Inferior parietal cortex (tissue), 1 donor: ENCODE results near the gene MYO1E.
"Not testable (repeated sequence)": the region's sequence is repeated elsewhere in the genome, so short reads cannot be mapped to it uniquely, and the experiment has no call there.

Source experiments
- DNase-seq: peaks from one replicate; pipeline ENCODE4 v3.0.0-alpha.2; 2016; ENCODE audit errors: extremely low spot score

The MYO1E gene

GRCh38 chr15:59387196-59387878 is 14.7 kb upstream of the MYO1E start:
- DNase-seq, result not testable (repeated sequence)

- DNase-seq, result no peak
Measured at GRCh38 chr15:59385171-59385570, 12.5 kb upstream of the MYO1E start.

- DNase-seq, result no peak
Measured at GRCh38 chr15:59384507-59384906, 11.8 kb upstream of the MYO1E start.

- no peak for DNase-seq
Measured at GRCh38 chr15:59380902-59381610, 8.4 kb upstream of the MYO1E start.

- no peak for DNase-seq
Measured at GRCh38 chr15:59379531-59379930, 6.9 kb upstream of the MYO1E start.

DNA sequence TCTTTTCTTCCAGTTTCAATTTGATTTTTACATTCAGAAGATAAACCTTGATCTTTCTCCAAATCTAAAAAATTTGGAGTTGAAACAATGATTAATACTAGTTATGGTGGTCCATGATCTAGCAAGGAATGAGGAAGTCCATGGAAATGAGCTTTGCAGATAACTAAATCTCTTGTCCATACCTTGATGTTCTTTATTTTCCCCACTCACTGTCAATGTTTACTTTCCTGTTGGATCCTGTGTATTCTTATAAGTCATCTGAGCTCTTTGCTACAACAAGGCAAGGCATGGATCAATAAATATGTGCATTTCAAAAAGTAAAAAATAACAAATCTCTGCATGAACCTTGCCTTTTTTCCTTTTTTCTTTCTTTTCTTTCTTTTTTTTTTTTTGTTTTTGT is 6.2 kb upstream of the MYO1E start:
- DNase-seq, result no peak

DNA sequence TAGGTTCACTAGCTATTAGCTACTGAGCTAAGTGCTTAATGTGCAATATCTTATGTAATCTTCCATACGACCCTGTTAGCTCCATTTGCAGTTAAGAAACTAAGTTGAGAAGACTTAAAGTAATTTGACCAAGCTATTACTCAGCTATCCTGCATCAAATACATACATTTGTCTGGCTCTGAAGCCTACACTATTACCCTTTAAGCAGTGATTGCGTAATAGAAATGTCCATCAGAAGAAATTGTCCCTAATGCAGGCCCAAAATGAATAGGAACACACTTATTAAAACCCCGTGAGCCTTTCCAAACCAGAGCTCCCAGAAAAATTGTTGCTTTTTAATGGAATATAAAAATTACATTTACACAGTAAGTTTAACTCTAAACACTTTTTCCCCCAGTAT is 5.3 kb upstream of the MYO1E start:
- DNase-seq, result no peak

DNA sequence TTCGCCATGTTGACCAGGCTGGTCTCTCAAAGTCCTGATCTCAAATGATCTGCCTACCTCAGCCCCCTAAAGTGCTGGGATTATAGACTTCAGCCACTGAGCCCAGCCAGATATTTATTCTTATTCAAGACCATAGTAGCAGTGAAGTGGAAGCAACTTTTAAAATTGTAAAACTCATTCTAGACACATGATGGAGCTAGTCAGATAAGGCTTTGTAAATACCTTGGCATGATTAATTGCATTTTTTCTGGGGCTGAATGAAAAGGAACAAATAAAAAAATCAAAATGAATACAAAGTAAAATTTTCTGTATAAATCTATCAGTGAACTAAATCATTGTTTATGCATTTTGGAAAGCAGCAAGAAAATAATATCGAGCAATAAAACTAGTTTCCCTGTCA is 4.1 kb upstream of the MYO1E start:
- no peak for DNase-seq

DNA sequence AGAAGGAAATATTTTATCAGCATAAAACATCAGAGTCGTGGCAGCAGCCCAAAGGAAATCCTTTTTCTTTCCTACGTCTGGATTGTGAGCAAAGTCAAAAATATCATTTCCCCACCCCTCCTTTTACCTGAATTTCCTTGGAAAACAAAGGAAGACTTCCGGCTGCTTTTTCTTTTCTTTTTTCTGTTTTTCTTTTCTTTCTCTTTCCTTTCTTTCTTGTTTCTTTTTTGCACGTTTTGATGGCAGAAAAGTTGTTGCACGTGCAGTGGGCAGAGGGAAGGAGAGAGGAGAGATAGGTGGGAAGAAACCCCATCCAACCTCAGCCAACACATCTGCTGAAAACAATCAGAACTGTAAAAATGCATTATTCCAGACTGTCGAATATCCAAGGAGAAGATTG is 544 bp upstream of the MYO1E start:
- DNase-seq, result no peak

DNA sequence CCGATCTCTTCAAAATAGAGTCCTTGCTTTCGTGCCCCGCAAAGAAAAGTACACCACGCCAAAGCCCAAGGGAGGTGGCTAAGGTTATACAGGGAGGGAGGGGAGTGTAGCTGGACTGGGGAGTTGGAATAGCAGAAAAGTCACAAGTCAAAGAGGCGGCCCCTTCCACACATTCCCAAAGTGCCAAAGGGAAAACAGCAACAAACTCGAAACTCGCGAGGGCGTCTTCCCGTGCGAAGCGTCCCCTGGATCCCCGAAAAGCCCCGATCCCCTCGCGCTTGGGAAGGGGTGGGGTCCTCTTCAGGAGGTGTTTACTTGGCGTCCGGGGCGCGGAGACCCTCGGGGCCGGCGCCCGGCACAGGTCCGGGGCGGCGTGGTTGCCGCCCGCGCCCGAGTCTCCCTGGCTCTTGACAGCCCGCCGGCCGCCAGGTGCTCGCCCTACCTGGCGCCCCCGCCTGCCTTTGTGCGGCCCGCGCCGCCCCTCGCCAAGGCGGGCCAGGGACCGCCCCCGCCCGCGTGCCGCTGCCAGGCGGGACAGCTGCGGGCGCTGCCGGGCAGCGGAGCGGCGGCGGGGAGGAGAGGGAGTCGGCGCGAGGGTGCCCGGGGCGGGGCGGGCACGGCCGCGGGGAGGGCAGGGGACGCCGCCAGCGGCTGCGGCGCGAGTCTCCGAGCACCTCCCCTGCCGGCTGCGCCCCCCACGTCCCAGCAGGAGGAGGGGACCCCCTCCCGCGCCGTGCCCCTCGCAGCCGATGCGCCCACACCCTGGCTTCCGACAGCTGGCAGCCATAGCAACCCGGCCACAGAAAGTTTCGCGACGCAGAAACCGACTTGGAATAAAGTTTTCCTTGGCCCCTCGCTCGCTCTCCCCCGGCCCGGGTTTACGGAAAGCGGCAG is 966 bp downstream of the MYO1E start:
- no peak for DNase-seq

DNA sequence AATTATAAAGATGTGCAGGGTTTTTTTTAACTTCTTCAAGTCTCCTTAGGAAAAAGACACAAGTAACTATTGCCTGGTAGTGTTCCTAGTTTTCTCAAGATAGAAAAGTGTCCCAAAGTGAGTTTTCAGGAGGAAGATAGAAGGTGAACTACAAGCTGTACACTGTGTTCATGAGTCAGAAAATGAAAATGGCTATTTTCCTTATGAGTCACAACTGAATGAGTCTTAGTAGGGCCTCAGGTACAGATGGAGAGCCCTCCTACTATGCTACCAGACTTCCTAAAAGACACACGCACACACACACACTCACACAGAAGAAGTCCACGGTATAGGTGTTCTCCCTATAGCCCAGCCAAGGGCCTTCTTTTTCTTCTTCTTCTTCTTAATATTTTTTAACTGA is 3.1 kb downstream of the MYO1E start:
- DNase-seq, result no peak

GRCh38 chr15:59367022-59367451 is 5.6 kb downstream of the MYO1E start:
- DNase-seq, result no peak

DNA sequence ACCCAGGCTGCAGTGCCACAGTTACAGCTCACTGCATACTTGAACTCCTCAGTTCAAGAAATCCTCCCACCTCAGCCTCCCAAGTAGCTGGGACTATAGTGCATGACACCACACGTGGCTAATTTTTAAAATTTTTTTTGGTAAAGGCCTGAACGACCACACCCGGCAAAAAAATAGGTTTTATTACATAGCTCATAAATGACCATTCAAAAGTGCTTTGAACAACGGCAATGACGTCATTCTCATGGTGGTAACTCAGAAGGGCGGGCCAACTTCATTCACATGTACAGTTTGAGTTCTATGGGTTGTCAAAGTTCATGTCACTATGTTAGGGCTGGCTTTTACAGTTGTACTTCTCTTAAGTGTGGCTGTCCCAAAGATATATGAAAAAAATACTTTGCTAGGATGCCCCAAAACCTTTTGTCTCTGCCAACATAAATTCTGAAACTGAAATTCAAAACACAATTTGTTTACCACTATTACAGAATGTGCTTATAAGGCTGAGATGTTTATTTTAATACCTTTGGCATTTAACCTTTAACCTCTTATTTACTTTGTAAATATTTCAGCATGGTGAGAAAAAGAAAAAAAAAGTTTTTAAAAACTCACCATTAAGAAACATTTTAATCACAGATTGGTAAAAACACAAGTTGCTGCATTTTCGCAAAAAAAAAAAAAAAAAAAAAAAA is 6.2 kb downstream of the MYO1E start:
- no peak for DNase-seq

GRCh38 chr15:59364248-59364647 is 8.4 kb downstream of the MYO1E start:
- DNase-seq, result no peak

DNA sequence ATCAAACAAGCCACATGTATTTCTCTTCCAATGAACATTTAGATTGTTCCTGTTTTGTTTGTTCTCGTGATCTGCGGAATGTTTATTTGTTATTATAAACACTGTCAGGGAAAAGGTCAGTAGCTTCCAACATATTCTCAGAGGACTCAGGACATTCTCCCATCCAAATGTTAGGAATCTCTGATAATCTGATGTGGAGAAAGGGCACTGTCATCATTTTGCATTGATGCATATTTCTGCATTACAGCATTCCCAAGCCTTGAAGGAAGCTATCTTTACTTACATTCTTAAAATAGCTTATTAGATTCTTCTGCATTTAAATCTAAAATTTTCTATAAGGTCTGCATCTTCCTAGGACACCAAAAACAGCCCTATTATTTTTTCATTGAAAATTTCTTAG is 10.3 kb downstream of the MYO1E start:
- no peak for DNase-seq

- DNase-seq, result no peak
Measured at GRCh38 chr15:59360896-59361295, 11.8 kb downstream of the MYO1E start.

GRCh38 chr15:59360305-59360704 is 12.4 kb downstream of the MYO1E start:
- DNase-seq, result no peak

- no peak for DNase-seq
Measured at GRCh38 chr15:59355730-59356129, 16.9 kb downstream of the MYO1E start.

DNA sequence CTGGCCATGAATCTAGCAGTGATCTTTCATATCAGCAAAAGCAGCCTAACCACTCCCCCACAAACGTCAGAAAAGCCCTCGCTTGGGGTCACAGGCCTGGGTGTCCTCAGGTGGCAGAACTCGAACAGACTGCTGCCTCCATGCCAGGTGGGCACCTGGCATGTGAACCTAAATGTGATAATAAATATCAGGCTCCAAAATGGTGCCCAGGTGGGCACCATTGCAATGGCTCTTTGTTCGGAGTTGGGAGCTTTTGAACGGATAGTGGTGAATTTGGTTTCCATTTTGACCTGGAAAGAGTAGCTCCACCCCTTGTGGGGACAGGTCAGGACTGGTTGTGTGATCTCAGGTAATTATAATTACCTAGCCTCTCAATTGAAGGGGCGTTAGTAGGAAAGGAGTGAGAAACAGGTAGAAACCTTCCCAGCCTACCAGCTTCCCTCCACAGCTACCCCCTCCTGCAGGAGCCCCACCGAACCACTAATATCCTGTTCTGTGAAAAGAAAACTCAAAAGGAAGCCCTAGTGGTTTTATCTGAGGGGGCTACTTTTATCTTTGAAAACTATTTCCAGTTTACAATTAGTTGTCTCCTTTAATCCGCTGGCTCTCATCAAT is 18.1 kb downstream of the MYO1E start:
- no peak for DNase-seq

DNA sequence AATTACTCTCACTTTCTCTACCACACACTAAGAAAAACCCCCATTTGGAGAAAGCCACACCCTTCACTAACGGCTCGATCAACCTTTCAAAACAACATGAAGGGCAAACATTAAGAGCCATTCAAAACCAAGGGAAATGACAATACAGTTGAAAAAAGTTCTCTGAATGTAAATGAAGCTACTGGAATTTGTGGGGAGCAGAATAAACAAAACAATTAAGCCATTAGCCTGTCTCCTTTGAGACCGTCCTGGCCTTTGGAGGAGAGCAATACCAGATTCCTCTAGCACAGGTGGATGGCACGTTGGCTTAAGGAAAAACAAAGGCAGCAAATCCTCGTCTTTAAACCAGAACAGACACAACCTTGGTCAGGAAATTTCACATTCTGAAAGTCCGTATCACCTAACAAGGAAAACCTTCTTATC is 18.7 kb downstream of the MYO1E start:
- no peak for DNase-seq

DNA sequence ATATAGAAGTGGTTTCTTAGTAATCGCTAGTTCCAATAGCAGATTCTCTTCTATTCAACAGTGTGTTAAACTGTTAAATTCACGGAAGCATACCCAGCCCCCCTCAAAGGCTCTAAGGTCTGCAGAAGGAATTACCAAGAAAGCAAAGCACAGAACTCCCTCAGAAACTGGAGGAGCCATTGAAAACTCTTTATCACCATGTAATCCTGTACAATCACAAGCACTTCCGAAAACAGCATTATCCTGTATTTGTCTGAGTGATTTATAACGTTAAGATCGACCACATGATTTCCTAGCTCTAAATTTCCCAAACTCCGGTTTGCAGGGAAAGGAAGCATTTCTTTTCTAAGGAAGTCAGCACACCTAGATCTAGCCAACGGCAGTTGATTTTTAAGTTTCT is 20.0 kb downstream of the MYO1E start:
- no peak for DNase-seq

GRCh38 chr15:59352189-59352588 is 20.5 kb downstream of the MYO1E start:
- no peak for DNase-seq
